ENCODE data around the gene ATF3. TPM values are rescaled to one million over a fixed set of nuclear protein-coding genes. Genes with fewer than 3 reads are reported as not detected.

ATF3 gene
- total and polyA plus RNA-seq, 4 experiments from 2014 or later, result 0.09 to 3.1 (median 2.7) TPM; not detected in 1

DNA sequence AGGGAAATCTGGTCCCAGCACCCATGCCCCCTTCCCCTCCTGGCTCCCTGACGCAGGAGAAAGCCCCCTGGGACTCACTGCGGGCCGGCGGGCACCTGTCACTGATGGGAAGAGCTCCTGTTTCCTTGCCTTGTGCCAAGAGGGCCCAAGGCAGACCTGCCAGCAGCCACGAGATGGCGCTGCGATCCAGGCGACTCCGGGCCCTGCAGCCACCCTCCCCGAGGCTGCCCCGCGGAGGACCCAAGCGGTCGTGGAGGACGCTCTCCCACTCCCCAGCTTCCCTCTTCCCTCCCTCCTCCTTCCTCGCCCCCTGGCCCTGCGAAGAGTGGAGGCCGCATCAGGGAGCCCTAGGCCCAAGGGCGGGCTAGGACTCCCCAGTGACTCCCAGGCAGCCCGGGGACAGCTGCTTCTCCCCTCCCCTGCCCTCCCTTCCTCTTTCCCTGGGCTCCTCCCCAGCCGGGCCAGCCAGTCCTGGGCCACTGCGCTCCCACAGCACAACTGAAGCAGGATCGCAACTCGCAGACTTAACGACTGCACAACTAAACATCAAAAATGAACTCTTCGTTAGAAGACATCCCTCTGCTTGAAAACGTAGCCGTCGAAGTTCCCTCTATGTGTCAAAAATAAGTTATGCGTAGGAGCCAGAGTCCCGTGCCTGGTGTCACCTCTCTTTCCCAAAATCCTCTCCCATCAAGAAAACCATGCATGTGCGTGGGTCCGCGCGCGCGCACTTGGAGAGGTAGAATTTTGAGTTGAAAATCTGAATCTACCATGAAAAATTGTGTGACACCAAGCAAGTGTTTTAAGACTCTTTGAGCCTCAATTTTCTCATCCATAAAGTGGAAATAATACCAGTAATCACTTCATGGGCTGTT lies 56.9 kb downstream of the ATF3 start:
- POLR2A ChIA-PET (ENCODE audit: partially characterized antibody), result interaction anchor here (0.6 to 0.9 kb wide), 2 partner anchors 33 to 107 kb away, joined by 3 read pairs; no protein-coding TSS in a partner anchor

GRCh38 chr1:212666116-212666775 lies 57.7 kb downstream of the ATF3 start:
- H3K27ac ChIP-seq (ENCODE audit: low read depth, low read length), result no peak overlapping the region
- no peaks in the 10 kb centered on the region for H3K9me3 ChIP-seq (ENCODE audit: control insufficient read depth in 1 of 2, low read length in 2 of 2)
- POLR2A ChIA-PET (ENCODE audit: partially characterized antibody), result no interaction called here
- no peak for DNase-seq
- no peak overlapping the region for H3K4me3 ChIP-seq (ENCODE audit: low read length in 2 of 2)
- no peak overlapping the region for H3K27ac Mint-ChIP-seq
- CTCF ChIA-PET (ENCODE audit: partially characterized antibody), result interaction anchor here (1.3 to 5.7 kb wide), 9 partner anchors 35 to 328 kb away, joined by 3 to 67 read pairs (median 13); partner anchors contain the start of genes NSL1 and TATDN3
- no peaks in the 10 kb centered on the region for H3K36me3 ChIP-seq (ENCODE audit: insufficient read depth, low read length)
- intact Hi-C loops (cut with micrococcal nuclease), result loop anchor here (5.0 kb wide), 1 partner anchor 96 kb away; no protein-coding TSS in a partner anchor
- peaks cover 1 to 7% (median 6%) of the 10 kb centered on the region in 4 donors for H3K4me1 Mint-ChIP-seq
- H3K27me3 ChIP-seq (ENCODE audit: insufficient read depth, low read length), result no peaks in the 10 kb centered on the region
- no peaks in the 10 kb centered on the region for H3K9me3 Mint-ChIP-seq
- H3K36me3 Mint-ChIP-seq, result no peaks in the 10 kb centered on the region
- peaks cover 5% of the 10 kb centered on the region for H3K4me1 ChIP-seq (ENCODE audit: insufficient read depth, low read length)
- peak overlapping the region in 4 of 8 donors; percentile 21 to 86 (median 24) for H3K4me3 Mint-ChIP-seq
- peaks cover 2 to 3% of the 10 kb centered on the region in 2 donors for H3K27me3 Mint-ChIP-seq

More for the DNA sequence above, 56.9 kb downstream of the ATF3 start:
- Mint-ChIP-seq H3K27me3 (peaks cover 1 to 2% of the 10 kb centered on the region in 2 donors), H3K36me3 (no peaks in the 10 kb centered on the region), H3K9me3 (no peaks in the 10 kb centered on the region), H3K4me3 (peak overlapping the region; percentile 43 to 86 (median 82)), H3K27ac (peak overlapping the region in 1 of 7 donors; percentile 19), H3K4me1 (peaks cover 1 to 7% (median 6%) of the 10 kb centered on the region in 4 donors)
- intact Hi-C loops (cut with micrococcal nuclease), result loop anchor here (1.0 to 5.0 kb wide), 2 partner anchors 97 to 117 kb away; no protein-coding TSS in a partner anchor
- peak overlapping the region in 1 of 2 donors; percentile 40 for H3K4me3 ChIP-seq (ENCODE audit: low read length in 2 of 2)
- DNase-seq, result peak; percentile 65 to 80 (median 71)
- no peak overlapping the region for H3K27ac ChIP-seq (ENCODE audit: low read depth, low read length)
- no peaks in the 10 kb centered on the region for H3K27me3 ChIP-seq (ENCODE audit: insufficient read depth, low read length)
- no peaks in the 10 kb centered on the region for H3K36me3 ChIP-seq (ENCODE audit: insufficient read depth, low read length)
- CTCF ChIA-PET (ENCODE audit: partially characterized antibody), result interaction anchor here (0.6 to 5.7 kb wide), 42 partner anchors 10 to 332 kb away, joined by 3 to 67 read pairs (median 5); partner anchors contain the start of genes NSL1 and TATDN3
- H3K9me3 ChIP-seq (ENCODE audit: control insufficient read depth in 1 of 2, low read length in 2 of 2), result no peaks in the 10 kb centered on the region
- H3K4me1 ChIP-seq (ENCODE audit: insufficient read depth, low read length), result peaks cover 5% of the 10 kb centered on the region

DNA sequence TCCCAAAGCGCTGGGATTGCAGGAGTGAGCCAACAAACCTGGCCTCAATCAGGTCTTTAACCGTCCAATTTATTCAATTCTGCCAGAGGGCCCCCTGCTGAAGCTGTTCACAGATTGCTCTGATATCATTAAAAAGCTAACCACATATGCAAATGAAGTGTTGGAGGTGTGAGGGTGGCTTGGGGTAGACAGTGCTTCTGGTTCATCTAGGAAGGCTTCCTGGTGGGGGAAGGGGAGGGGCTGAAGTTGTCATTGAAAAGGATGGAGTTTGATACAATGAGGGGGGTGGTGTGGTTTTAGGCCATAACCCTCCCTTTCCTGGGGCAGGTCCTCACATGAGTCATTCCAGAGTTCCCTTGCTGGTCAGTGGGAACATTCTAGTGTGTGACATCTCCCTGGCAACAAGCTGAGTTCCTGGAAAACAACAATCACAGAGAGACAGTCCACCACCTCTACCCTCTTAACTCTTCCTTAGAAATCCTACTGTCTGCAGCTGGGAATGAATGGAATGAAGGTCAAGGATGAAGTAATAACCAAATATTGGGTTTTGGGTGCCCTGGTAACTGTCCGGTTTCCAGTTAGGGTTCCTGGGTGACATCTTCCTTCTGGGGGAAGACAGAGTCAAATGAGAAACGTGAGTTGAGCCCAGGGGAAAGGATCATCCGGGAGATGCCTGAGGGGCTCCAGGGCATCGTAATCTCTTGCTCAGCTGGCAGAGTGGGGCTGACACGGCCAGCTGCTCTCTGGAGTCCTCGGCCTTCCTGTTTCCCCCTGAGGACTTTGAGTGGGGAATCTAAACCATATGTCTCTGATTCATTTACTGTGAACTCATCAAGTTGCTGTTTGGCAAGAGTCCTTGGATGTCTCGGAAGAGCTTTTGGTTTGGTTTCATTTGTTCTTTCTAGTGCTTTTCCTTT lies 58.9 kb downstream of the ATF3 start:
- H3K4me1 Mint-ChIP-seq, result peaks cover 1 to 7% (median 6%) of the 10 kb centered on the region in 4 donors
- ChIA-PET CTCF (ENCODE audit: partially characterized antibody) (interaction anchor here (0.9 to 5.7 kb wide), 16 partner anchors 10 to 330 kb away, joined by 3 to 67 read pairs (median 4); no protein-coding TSS in a partner anchor), POLR2A (ENCODE audit: partially characterized antibody) (no interaction called here)
- no peak overlapping the region for H3K27ac Mint-ChIP-seq
- peaks cover 5% of the 10 kb centered on the region for H3K4me1 ChIP-seq (ENCODE audit: insufficient read depth, low read length)
- no peak overlapping the region for H3K27ac ChIP-seq (ENCODE audit: low read depth, low read length)
- H3K9me3 ChIP-seq (ENCODE audit: control insufficient read depth in 1 of 2, low read length in 2 of 2), result no peaks in the 10 kb centered on the region
- H3K9me3 Mint-ChIP-seq, result no peaks in the 10 kb centered on the region
- intact Hi-C loops (cut with micrococcal nuclease), result loop anchor here (5.0 kb wide), 1 partner anchor 95 kb away; no protein-coding TSS in a partner anchor
- DNase-seq, result no peak
- H3K27me3 ChIP-seq (ENCODE audit: insufficient read depth, low read length), result peaks cover 2% of the 10 kb centered on the region
- no peaks in the 10 kb centered on the region for H3K36me3 Mint-ChIP-seq
- H3K27me3 Mint-ChIP-seq, result peaks cover 2 to 3% of the 10 kb centered on the region in 2 donors
- no peak overlapping the region for H3K4me3 ChIP-seq (ENCODE audit: low read length in 2 of 2)
- H3K36me3 ChIP-seq (ENCODE audit: insufficient read depth, low read length), result no peaks in the 10 kb centered on the region
- no peak overlapping the region for H3K4me3 Mint-ChIP-seq

- H3K27me3 Mint-ChIP-seq, result peaks cover 2 to 3% of the 10 kb centered on the region in 2 donors
- H3K4me1 ChIP-seq (ENCODE audit: insufficient read depth, low read length), result peaks cover 5% of the 10 kb centered on the region
- H3K4me3 Mint-ChIP-seq, result no peak overlapping the region
- no peak overlapping the region for H3K4me3 ChIP-seq (ENCODE audit: low read length in 2 of 2)
- no peaks in the 10 kb centered on the region for H3K36me3 ChIP-seq (ENCODE audit: insufficient read depth, low read length)
- POLR2A ChIA-PET (ENCODE audit: partially characterized antibody), result no interaction called here
- peak overlapping the region in 1 of 7 donors; percentile 3 for H3K27ac Mint-ChIP-seq
- no peaks in the 10 kb centered on the region for H3K9me3 Mint-ChIP-seq
- no peaks in the 10 kb centered on the region for H3K9me3 ChIP-seq (ENCODE audit: control insufficient read depth in 1 of 2, low read length in 2 of 2)
- intact Hi-C loops (cut with micrococcal nuclease), result loop anchor here (5.0 kb wide), 1 partner anchor 94 kb away; no protein-coding TSS in a partner anchor
- H3K27ac ChIP-seq (ENCODE audit: low read depth, low read length), result no peak overlapping the region
- peaks cover 1 to 7% (median 6%) of the 10 kb centered on the region in 4 donors for H3K4me1 Mint-ChIP-seq
- no peak for DNase-seq
- CTCF ChIA-PET (ENCODE audit: partially characterized antibody), result interaction anchor here (0.9 to 5.7 kb wide), 14 partner anchors 9 to 329 kb away, joined by 3 to 67 read pairs (median 4); no protein-coding TSS in a partner anchor
- no peaks in the 10 kb centered on the region for H3K36me3 Mint-ChIP-seq
- H3K27me3 ChIP-seq (ENCODE audit: insufficient read depth, low read length), result peaks cover 2% of the 10 kb centered on the region
These were observed 59.9 kb downstream of the ATF3 start for GRCh38 chr1:212668477-212668876.

GRCh38 chr1:212669102-212669501 lies 60.5 kb downstream of the ATF3 start:
- H3K4me3 ChIP-seq (ENCODE audit: low read length in 2 of 2), result no peak overlapping the region
- intact Hi-C loops (cut with micrococcal nuclease), result loop anchor here (5.0 kb wide), 1 partner anchor 93 kb away; no protein-coding TSS in a partner anchor
- Mint-ChIP-seq H3K36me3 (no peaks in the 10 kb centered on the region), H3K9me3 (no peaks in the 10 kb centered on the region), H3K27me3 (peaks cover 2 to 3% of the 10 kb centered on the region in 2 donors), H3K27ac (peak overlapping the region in 1 of 7 donors; percentile 35), H3K4me1 (peaks cover 1 to 7% (median 6%) of the 10 kb centered on the region in 4 donors), H3K4me3 (peak overlapping the region in 1 of 8 donors; percentile 63)
- H3K4me1 ChIP-seq (ENCODE audit: insufficient read depth, low read length), result peaks cover 5% of the 10 kb centered on the region
- no peak for DNase-seq
- no peaks in the 10 kb centered on the region for H3K36me3 ChIP-seq (ENCODE audit: insufficient read depth, low read length)
- H3K9me3 ChIP-seq (ENCODE audit: control insufficient read depth in 1 of 2, low read length in 2 of 2), result no peaks in the 10 kb centered on the region
- H3K27me3 ChIP-seq (ENCODE audit: insufficient read depth, low read length), result peaks cover 2% of the 10 kb centered on the region
- ChIA-PET CTCF (ENCODE audit: partially characterized antibody) (interaction anchor here (1.4 to 5.7 kb wide), 5 partner anchors 17 to 326 kb away, joined by 4 to 67 read pairs (median 12); no protein-coding TSS in a partner anchor), POLR2A (ENCODE audit: partially characterized antibody) (no interaction called here)
- H3K27ac ChIP-seq (ENCODE audit: low read depth, low read length), result no peak overlapping the region

DNA sequence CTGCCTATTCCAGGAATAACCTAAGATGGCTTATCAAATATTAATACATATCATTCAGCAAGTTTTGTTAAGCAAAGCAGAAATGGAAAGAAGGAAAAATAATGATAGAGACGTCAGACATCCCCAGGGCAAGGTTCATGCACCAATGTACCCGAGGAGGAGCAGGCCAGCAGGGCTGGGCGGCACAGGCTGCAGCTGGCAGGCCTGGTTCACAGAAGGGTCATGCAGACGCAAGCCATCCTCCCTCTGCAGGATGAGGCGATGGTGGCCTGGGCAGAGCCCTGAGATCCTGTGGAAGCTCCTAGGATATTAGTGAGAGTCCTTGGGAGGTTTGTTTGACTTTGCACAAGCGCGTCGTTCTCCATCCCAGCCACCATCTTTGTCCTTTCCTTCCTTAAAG lies 61.0 kb downstream of the ATF3 start:
- no peak overlapping the region for H3K27ac Mint-ChIP-seq
- no peak overlapping the region for H3K4me3 ChIP-seq (ENCODE audit: low read length in 2 of 2)
- H3K9me3 ChIP-seq (ENCODE audit: control insufficient read depth in 1 of 2, low read length in 2 of 2), result no peaks in the 10 kb centered on the region
- no peak overlapping the region for H3K4me3 Mint-ChIP-seq
- H3K9me3 Mint-ChIP-seq, result no peaks in the 10 kb centered on the region
- no peaks in the 10 kb centered on the region for H3K36me3 ChIP-seq (ENCODE audit: insufficient read depth, low read length)
- intact Hi-C loops (cut with micrococcal nuclease), result loop anchor here (5.0 kb wide), 1 partner anchor 93 kb away; no protein-coding TSS in a partner anchor
- no peak for DNase-seq
- no peak overlapping the region for H3K27ac ChIP-seq (ENCODE audit: low read depth, low read length)
- POLR2A ChIA-PET (ENCODE audit: partially characterized antibody), result no interaction called here
- no peaks in the 10 kb centered on the region for H3K36me3 Mint-ChIP-seq
- peaks cover 5% of the 10 kb centered on the region for H3K4me1 ChIP-seq (ENCODE audit: insufficient read depth, low read length)
- H3K27me3 ChIP-seq (ENCODE audit: insufficient read depth, low read length), result peaks cover 2% of the 10 kb centered on the region
- H3K4me1 Mint-ChIP-seq, result peaks cover 1 to 7% (median 6%) of the 10 kb centered on the region in 4 donors
- peaks cover 2 to 3% of the 10 kb centered on the region in 2 donors for H3K27me3 Mint-ChIP-seq
- CTCF ChIA-PET (ENCODE audit: partially characterized antibody), result no interaction called here

Measured in CD4-positive, alpha-beta memory T cell (primary cell).